Medulla oblongata (tissue), 1 donor: Measurements from ENCODE around the gene HSFX2.
"Not testable (repeated sequence)": the region's sequence is repeated elsewhere in the genome, so short reads cannot be mapped to it uniquely, and the experiment has no call there.

ENCODE experiments used
- DNase-seq: peaks from one replicate; pipeline ENCODE4 v3.0.0-alpha.2; 2015; ENCODE audit errors: extremely low spot score

HSFX2 gene

DNA sequence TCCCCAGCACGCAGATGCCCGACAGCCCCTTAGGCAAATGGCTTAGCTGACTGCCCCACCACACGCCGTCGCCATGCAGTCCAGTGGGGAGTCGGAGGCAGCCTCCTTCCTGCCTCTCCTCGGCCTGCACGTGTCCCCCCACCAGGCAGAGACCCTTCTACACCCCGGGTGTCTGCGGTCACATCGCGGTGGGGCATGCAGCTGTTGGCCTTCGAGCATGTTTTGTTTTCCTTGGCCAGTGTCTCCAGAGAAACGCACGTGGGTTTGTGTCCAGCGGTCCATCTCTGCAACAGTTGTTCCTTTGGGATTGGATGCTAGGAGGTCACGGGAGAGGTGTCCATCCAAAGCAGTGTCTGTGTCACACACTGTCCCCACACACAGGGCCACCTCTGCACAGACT is at the start of gene HSFX2:
Gene HSFX2, minus strand, starts transcription at position 101 of the 400 bp plus-strand sequence. CDS start 614 bp downstream, outside the sequence.
- DNase-seq, result not testable (repeated sequence)

GRCh38 chrX:149643496-149643895 is 48.4 kb upstream of the HSFX2 start:
- no peak for DNase-seq

DNA sequence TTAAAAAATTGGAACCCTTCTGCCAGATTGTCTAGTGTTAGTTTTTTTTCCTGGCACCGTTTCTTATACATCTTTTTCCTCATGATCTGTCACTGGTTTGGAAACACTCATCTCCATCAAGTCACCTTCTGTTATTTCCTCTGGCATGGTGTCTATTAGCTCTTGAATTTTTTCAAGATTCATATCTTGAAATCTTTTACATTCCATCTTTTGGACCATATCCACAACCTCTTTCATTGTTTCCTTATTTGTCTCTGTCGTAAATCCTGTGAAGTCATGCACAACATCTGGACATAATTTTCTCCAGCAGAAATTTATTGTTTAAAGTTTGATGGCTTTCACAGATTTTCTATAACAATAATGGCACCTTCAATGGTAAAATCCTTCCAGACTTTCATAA is 46.7 kb upstream of the HSFX2 start:
- no peak for DNase-seq

- DNase-seq, result no peak
Measured at GRCh38 chrX:149641432-149641831, 46.3 kb upstream of the HSFX2 start.

GRCh38 chrX:149639568-149639967 is 44.5 kb upstream of the HSFX2 start:
- DNase-seq, result no peak

DNA sequence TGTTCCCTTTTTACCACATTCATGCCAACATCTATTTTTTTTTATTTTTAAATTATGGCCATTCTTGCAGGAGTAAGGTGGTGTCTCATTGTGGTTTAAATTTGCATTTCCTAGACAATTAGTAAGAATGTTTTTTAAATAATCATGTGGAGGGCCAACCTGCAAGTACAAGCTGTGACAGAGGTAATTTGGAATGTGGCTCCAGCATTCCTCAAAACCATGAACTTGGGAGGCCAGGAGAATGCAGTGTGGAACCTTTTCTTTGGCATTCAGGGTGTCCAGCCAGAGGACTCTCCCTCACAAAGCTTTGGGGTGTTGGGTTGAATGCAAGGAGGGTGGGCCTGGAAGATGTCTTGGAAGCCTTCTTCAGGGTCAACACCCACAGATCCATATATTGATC is 43.7 kb upstream of the HSFX2 start:
- no peak for DNase-seq

- no peak for DNase-seq
Measured at GRCh38 chrX:149633511-149633910, 38.4 kb upstream of the HSFX2 start.

- peak; percentile 31 for DNase-seq
Measured at GRCh38 chrX:149631234-149632165, 36.4 kb upstream of the HSFX2 start, which contains the start of gene TMEM185A. TSS of gene TMEM185A (minus strand) at chrX:149631792. CDS start at chrX:149631580, 212 bp downstream.

DNA sequence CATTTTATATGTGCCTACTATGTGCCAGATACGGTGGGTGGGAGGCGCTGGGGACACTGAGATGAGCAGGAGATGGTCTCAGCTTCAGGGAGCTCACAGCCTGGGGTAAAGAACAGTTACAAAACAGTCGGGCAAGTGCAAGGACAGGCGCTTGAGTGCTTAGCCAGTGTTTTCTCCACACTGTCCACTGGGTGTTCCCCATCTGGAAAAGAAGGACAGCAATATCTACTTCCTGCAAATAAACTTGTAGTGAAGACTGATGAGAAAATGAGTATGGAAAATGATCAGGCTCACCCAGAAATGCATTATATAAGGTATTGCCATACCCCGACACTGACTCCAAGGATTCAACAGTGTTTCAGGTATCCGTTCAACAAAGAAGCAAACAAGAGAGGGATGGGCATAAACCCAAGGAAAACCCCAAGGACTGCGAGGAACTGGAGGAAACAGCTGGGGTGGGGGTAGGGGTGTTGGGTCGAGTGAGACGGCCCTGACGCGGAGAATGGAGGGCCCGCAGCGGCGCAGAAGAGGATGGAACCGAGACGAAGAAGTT is 35.6 kb upstream of the HSFX2 start:
- DNase-seq, result peak; percentile 10

DNA sequence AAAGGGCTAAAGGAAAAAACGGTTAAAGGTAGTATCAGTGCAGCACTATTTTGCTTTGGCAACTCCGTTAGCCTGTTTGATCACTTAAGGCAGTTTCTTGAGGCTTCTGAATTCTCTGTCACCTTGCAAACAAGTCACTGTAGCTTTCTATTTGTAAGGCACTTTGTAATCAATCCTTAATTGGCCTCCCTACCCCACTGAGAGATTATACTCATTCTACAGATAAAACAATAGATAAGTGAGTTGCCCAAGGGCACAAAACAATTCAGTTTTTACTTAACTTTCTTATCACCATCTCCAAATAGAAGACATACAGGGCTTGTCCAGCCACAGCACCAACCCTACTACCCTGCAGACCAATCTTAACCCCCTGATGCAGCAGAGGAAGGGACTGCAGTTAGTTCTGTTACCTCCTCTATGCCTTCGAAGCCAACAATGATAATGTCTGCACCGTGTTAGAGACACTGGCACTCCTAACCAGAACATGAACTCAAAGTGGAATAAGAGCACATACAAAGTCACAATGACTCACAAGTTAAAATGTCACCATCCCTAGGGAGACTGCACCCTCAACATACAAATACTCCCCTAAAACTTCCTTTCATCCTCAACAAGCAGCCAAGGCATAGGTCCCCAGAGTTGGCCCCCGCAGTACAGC is 34.7 kb upstream of the HSFX2 start:
- no peak for DNase-seq

GRCh38 chrX:149628768-149629167 is 33.7 kb upstream of the HSFX2 start:
- DNase-seq, result no peak

- DNase-seq, result no peak
Measured at GRCh38 chrX:149628280-149628679, 33.2 kb upstream of the HSFX2 start.

DNA sequence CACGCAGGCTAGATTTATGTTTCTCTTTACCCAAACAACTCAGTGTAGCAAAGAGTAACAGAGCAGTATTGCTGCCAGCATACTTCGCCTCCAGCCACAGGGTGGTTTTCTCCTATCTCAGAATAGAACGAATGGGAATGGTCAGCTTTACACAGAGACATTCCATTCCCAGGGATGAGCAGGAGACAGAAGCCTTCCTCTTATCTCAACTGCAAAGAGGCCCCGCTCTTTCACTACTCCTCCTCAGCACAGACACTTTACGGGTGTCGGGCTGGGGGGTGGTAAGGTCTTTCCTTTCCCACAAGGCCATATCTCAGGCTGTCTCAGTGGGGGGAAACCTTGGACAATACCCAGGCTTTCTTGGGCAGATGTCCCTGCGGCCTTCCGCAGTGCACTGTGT is 31.7 kb upstream of the HSFX2 start:
- DNase-seq, result not testable (repeated sequence)

GRCh38 chrX:149619662-149620061 is 24.5 kb upstream of the HSFX2 start:
- not testable (repeated sequence) for DNase-seq

GRCh38 chrX:149618871-149619270 is 23.8 kb upstream of the HSFX2 start:
- no peak for DNase-seq

DNA sequence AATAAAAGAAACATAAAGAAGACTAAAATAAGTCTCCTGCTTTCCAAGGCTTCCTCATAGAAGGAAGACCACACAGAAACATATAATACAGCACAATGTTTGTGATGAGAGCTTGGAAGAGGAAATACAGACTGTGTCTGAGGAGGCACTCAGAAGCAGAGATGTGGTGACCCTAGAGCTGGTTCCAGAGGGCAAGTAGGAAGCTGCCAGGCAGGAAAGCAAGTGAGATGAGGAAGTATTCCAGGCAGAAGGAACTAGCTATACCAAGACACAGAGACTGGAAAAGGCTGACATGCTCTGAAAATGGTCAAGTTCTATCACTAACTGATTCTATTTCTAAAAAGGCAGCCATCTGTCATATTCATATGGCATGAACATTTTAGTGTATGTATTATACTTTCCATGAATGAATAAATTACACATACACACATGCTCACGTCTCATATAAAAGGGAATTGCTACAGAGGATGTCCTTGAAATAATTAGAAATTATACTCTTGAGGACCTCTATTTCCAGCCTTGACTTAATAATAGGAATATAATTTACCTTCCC is 16.6 kb upstream of the HSFX2 start:
- DNase-seq, result no peak

DNA sequence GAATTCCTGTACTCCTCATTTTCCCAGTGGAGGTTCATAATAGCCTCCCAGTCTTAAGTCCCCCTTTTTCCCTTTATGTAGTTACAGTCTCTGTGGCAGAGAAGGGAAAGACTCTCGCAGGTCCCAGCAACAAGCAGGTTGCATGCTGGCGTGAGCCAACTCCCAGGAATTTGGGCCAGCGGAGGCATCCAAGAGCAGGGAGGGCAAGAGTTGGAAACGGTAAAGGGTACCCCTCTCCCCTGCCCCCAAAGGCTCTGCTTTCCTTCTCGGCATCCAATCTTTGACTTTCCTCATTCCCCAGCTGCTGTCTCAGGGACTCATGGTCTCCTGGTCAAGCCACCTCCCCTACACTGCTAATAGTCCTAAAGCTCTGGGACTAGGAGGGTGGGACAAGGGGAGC is 15.4 kb upstream of the HSFX2 start:
- no peak for DNase-seq

DNA sequence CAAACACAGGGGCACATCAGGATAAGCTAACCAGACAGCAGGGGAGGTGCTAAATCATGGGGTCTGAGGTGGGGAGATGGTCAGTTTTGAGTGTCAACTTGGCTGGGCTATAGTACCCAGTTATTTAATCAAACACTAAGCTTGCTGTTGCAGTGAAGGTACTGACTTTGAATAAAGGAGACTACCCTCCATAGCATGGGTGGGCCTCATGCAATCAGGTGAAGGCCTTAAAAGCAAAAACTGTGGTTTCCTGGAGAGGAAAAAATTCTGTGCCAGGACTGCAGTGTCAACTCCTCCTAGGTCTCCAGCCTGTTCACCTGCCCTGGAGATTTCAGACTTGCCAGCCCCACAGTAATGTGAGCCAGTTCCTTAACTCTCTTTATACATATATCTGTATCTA is 12.6 kb upstream of the HSFX2 start:
- DNase-seq, result no peak

GRCh38 chrX:149605248-149605885 is 10.3 kb upstream of the HSFX2 start:
- not testable (repeated sequence) for DNase-seq

DNA sequence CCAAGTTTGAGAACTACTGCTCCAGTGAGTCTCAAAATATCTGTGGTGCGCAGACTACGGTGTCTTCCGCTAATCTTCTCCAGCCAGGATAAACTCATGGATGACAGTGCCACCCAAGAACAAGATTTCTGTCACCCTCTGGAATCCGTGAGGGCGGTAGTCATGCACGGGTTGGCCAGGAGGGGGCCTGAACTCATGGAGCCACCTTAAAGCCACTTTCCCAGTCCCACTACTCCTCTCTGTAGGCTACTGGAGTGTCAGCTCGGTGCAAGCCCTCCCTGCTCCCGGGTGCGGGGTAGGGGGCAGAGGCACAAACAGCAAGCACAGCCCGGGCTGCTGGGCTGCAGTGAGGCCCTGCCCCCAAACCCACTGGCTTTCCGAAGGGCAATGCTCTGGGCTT is 3.5 kb upstream of the HSFX2 start:
- not testable (repeated sequence) for DNase-seq

GRCh38 chrX:149595943-149596342 is 829 bp upstream of the HSFX2 start:
- not testable (repeated sequence) for DNase-seq

GRCh38 chrX:149590993-149591392 is 4.1 kb downstream of the HSFX2 start:
- DNase-seq, result not testable (repeated sequence)
